Liver (tissue), 9 donors: ENCODE data around the gene ADIPOR1. TPM values are rescaled to one million over a fixed set of nuclear protein-coding genes. Genes with fewer than 3 reads are reported as not detected.

Experiments used
- DNase-seq: peaks from one replicate; pipeline ENCODE4 v3.0.0-alpha.2; 2017; ENCODE audit warnings: low spot score
- H3K27ac ChIP-seq, 2 donors: one replicate each; pipeline ENCODE4 v1.7.0; 2013; ENCODE audit warnings: inconsistent platforms in 2 of 2, low read length in 2 of 2, control low read depth in 1 of 2, low read depth in 1 of 2, mild to moderate bottlenecking in 1 of 2
- H3K27me3 ChIP-seq, 4 donors: one replicate each; pipeline versions ENCODE4 v1.6.1 to v1.7.0; 2013; ENCODE audit warnings: low read length in 3 of 4, inconsistent platforms in 1 of 4, mild to moderate bottlenecking in 1 of 4, moderate library complexity in 1 of 4; ENCODE audit not compliant: control insufficient read depth in 4 of 4, insufficient read depth in 4 of 4
- H3K36me3 ChIP-seq, 4 donors: one replicate each; pipeline versions ENCODE4 v1.6.1 to v1.7.0; 2013; ENCODE audit warnings: low read length in 3 of 4, mild to moderate bottlenecking in 3 of 4, low read depth in 1 of 4, moderate library complexity in 1 of 4; ENCODE audit not compliant: control insufficient read depth in 4 of 4, insufficient read depth in 3 of 4
- H3K4me1 ChIP-seq, 4 donors: one replicate each; pipeline versions ENCODE4 v1.6.1 to v1.7.0; 2013; ENCODE audit warnings: low read length in 3 of 4, mild to moderate bottlenecking in 3 of 4, moderate library complexity in 1 of 4; ENCODE audit not compliant: control insufficient read depth in 4 of 4, insufficient read depth in 4 of 4
- H3K4me3 ChIP-seq, 3 donors: one replicate each; pipeline versions ENCODE4 v1.6.1 to v1.7.0; 2013; ENCODE audit warnings: low read length in 3 of 3, control low read depth in 1 of 3, low read depth in 1 of 3, mild to moderate bottlenecking in 1 of 3
- H3K9ac ChIP-seq, 2 donors: one replicate each; pipeline ENCODE4 v1.7.0; 2013; ENCODE audit warnings: low read length in 2 of 2, mild to moderate bottlenecking in 2 of 2, moderate library complexity in 2 of 2, control low read depth in 1 of 2, low read depth in 1 of 2
- H3K9me3 ChIP-seq, 4 donors: one replicate each; pipeline versions ENCODE4 v1.6.1 to v1.7.0; 2013; ENCODE audit warnings: low read length in 3 of 4; ENCODE audit not compliant: control insufficient read depth in 4 of 4
- ATF3 ChIP-seq: IDR thresholded peaks from 2 replicates; pipeline ENCODE4 v1.6.1; 2016; ENCODE audit warnings: antibody characterized with exemption
- GABPA ChIP-seq, 2 donors: IDR thresholded peaks in 1 of 2; conservative IDR thresholded peaks in 1 of 2; 2 replicates each; pipeline ENCODE4 v1.6.1; 2016; ENCODE audit warnings: antibody characterized with exemption in 2 of 2, mild to moderate bottlenecking in 1 of 2, moderate library complexity in 1 of 2
- HNF4A ChIP-seq, 2 donors: conservative IDR thresholded peaks; 2 replicates each; pipeline ENCODE4 v1.6.1; 2016; ENCODE audit warnings: antibody characterized with exemption in 2 of 2, mild to moderate bottlenecking in 2 of 2
- HNF4G ChIP-seq: IDR thresholded peaks from 2 replicates; pipeline ENCODE4 v1.6.1; 2016; ENCODE audit warnings: antibody characterized with exemption
- JUND ChIP-seq, 2 donors: IDR thresholded peaks; 2 replicates each; pipeline ENCODE4 v1.6.1; 2016; ENCODE audit warnings: antibody characterized with exemption in 2 of 2
- MAX ChIP-seq: IDR thresholded peaks from 2 replicates; pipeline ENCODE4 v1.6.1; 2016; ENCODE audit warnings: antibody characterized with exemption
- NR2F2 ChIP-seq: IDR thresholded peaks from 2 replicates; pipeline ENCODE4 v1.6.1; 2016; ENCODE audit warnings: antibody characterized with exemption
- RAD21 ChIP-seq, 2 donors: IDR thresholded peaks; 2 replicates each; pipeline ENCODE4 v1.6.1; 2016; ENCODE audit warnings: antibody characterized with exemption in 2 of 2, mild to moderate bottlenecking in 2 of 2
- REST ChIP-seq: IDR thresholded peaks from 2 replicates; pipeline ENCODE4 v1.6.1; 2016; ENCODE audit warnings: antibody characterized with exemption, mild to moderate bottlenecking
- SP1 ChIP-seq: IDR thresholded peaks from 2 replicates; pipeline ENCODE4 v1.6.1; 2018; ENCODE audit warnings: antibody characterized with exemption, mild to moderate bottlenecking
- TAF1 ChIP-seq: conservative IDR thresholded peaks from 2 replicates; pipeline ENCODE4 v1.6.1; 2016; ENCODE audit warnings: antibody characterized with exemption, mild to moderate bottlenecking
- YY1 ChIP-seq: IDR thresholded peaks from 2 replicates; pipeline ENCODE4 v1.6.1; 2016; ENCODE audit warnings: antibody characterized with exemption, mild to moderate bottlenecking
- WGBS: extraction: QIAGEN DNeasy Blood & Tissue Kit; methylation state at CpG from one replicate; pipeline ENCODE4 v1.1.7; 2013; 5-methylcytosine and 5-hydroxymethylcytosine counted together
- polyA plus RNA-seq, 2 donors: library from polyadenylated mRNA; stranded (reverse) in 1 of 2; unstranded in 1 of 2; fragments of 200-250 nt in 1 of 2; fragments of >200 nt in 1 of 2; fragmentation: Nextera tagmentation in 1 of 2; extraction: Ambion mirVana in 1 of 2; gene quantifications; one replicate each; pipeline versions ENCODE4 v1.2.1 to v1.2.3, GENCODE V29; 2013 to 2015
- total RNA-seq, 2 donors: library from RNA; depleted of rRNA; stranded (reverse); fragments of >200 nt; gene quantifications; one replicate each; pipeline ENCODE4 v1.2.3, GENCODE V29; 2014
- TF ChIP-seq, protein P1 (sequence below): fragments of 150-350 bp; IDR thresholded peaks from 2 replicates; pipeline ENCODE4 v1.5.1; 2017; ENCODE audit warnings: improper control_type of control experiment, low read depth, low read length; ENCODE audit not compliant: missing input control
- TF ChIP-seq, protein P2 (sequence below): IDR thresholded peaks from 2 replicates; pipeline ENCODE4 v1.6.1; 2016; ENCODE audit warnings: antibody characterized with exemption
- donor health status: healthy.
- donor health status: healthy.
- donor health status: healthy.
- donor health status: healthy.
- donor health status: healthy.

Gene ADIPOR1
- total and polyA plus RNA-seq, 4 donors = 58.5 to 175 (median 70.4) TPM

GRCh38 chr1:202981939-202982338 lies 23.8 kb upstream of the ADIPOR1 start:
- Histone ChIP-seq H3K27ac (no peak overlapping the region), H3K9ac (no peak overlapping the region), H3K4me3 (no peak overlapping the region), H3K4me1 (no peaks in the 10 kb centered on the region), H3K27me3 (no peaks in the 10 kb centered on the region), H3K9me3 (no peaks in the 10 kb centered on the region), H3K36me3 (no peaks in the 10 kb centered on the region)
- TF ChIP-seq, protein P1, sequence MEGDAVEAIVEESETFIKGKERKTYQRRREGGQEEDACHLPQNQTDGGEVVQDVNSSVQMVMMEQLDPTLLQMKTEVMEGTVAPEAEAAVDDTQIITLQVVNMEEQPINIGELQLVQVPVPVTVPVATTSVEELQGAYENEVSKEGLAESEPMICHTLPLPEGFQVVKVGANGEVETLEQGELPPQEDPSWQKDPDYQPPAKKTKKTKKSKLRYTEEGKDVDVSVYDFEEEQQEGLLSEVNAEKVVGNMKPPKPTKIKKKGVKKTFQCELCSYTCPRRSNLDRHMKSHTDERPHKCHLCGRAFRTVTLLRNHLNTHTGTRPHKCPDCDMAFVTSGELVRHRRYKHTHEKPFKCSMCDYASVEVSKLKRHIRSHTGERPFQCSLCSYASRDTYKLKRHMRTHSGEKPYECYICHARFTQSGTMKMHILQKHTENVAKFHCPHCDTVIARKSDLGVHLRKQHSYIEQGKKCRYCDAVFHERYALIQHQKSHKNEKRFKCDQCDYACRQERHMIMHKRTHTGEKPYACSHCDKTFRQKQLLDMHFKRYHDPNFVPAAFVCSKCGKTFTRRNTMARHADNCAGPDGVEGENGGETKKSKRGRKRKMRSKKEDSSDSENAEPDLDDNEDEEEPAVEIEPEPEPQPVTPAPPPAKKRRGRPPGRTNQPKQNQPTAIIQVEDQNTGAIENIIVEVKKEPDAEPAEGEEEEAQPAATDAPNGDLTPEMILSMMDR = no peak
- TF ChIP-seq NR2F2 = no peak
- TF ChIP-seq HNF4G = no peak
- TF ChIP-seq SP1 = no peak
- TF ChIP-seq REST = no peak
- no peak for TF ChIP-seq MAX
- TF ChIP-seq GABPA (IDR thresholded peaks at IDR 0.05 in 1 of 2, conservative IDR thresholded peaks at IDR 0.05 in 1 of 2) = no peak
- TF ChIP-seq YY1 = no peak
- no peak for DNase-seq
- 75% methylated on average over 2 of the region's 2 CpGs for WGBS

DNA sequence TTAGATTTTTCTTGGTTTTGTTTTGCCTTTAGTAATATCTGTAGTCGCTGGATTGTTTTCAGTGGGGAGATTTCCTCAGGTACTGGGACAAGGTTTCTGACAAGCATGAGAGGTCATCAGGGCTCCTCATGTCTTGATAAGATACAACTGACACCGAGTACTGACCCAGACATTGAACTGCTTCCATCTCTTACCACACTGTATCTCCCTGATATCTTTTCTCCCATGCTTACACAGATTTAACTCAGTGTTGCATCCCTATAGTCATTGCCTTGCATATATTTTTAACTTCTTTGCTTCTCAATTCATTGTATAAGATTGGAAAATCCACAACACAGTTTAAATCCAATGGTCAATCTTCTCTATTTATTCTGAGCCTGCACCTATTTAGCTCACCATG lies 21.3 kb upstream of the ADIPOR1 start:
- Histone ChIP-seq H3K27ac (no peak overlapping the region), H3K4me3 (no peak overlapping the region), H3K9me3 (no peaks in the 10 kb centered on the region), H3K27me3 (peaks cover 0 to 3% (median 0%) of the 10 kb centered on the region in 4 donors), H3K36me3 (no peaks in the 10 kb centered on the region), H3K4me1 (no peaks in the 10 kb centered on the region), H3K9ac (no peak overlapping the region)
- no peak for DNase-seq
- 70% methylated on average over 2 of the region's 2 CpGs for WGBS
- TF ChIP-seq NR2F2 (no peak), ATF3 (no peak), RAD21 (IDR thresholded peaks at IDR 0.05) (no peak), JUND (IDR thresholded peaks at IDR 0.05) (no peak), TAF1 (no peak), HNF4G (no peak), HNF4A (conservative IDR thresholded peaks at IDR 0.05) (no peak)
- TF ChIP-seq, protein P2, sequence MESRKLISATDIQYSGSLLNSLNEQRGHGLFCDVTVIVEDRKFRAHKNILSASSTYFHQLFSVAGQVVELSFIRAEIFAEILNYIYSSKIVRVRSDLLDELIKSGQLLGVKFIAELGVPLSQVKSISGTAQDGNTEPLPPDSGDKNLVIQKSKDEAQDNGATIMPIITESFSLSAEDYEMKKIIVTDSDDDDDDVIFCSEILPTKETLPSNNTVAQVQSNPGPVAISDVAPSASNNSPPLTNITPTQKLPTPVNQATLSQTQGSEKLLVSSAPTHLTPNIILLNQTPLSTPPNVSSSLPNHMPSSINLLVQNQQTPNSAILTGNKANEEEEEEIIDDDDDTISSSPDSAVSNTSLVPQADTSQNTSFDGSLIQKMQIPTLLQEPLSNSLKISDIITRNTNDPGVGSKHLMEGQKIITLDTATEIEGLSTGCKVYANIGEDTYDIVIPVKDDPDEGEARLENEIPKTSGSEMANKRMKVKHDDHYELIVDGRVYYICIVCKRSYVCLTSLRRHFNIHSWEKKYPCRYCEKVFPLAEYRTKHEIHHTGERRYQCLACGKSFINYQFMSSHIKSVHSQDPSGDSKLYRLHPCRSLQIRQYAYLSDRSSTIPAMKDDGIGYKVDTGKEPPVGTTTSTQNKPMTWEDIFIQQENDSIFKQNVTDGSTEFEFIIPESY = no peak
